ENCODE measurements around the gene DNAJC1.

DNA sequence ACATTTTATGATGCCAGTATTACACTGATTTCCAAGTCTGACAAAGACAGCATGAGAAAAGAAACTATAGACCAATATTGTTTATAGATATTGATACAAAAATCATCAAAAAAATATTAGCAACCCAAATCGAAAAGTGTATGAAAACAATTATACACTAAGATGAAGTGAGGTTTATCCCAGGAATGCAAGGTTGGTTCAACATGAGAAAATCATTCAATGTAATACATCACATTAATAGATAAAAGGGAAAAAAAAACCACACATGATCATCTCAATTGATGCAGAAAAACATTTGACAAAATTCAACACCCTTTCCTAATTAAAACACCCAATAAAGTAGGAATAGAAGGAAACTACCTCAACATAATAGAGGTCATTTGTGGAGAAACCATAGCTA lies 153.9 kb downstream of the DNAJC1 start:
- TF ChIP-seq CTCF (IDR thresholded peaks at IDR 0.05) (no peak), POLR2A (IDR thresholded peaks at IDR 0.05) (no peak)
